Measurements from ENCODE around the gene XRCC6.

- TF ChIP-seq CTCF (IDR thresholded peaks at IDR 0.05) (no peak), ZFX (IDR thresholded peaks at IDR 0.05; ENCODE audit: borderline replicate concordance) (no peak)
Measured at GRCh38 chr22:41713004-41713403, 91.9 kb downstream of the XRCC6 start.

Measured in 22Rv1 (cell line).